HEK293T (cell line): Measurements from ENCODE around the gene GRID1.

Experiments
- CTCF ChIA-PET: fragments of 350-600 bp; formaldehyde crosslinking; extraction: SDS; loops from one replicate; lab custom pipeline; 2021; ENCODE audit warnings: antibody characterized with exemption, inconsistent platforms; lab: Yijun Ruan, JAX
- POLR2A ChIA-PET: fragments of 350-600 bp; formaldehyde crosslinking; extraction: SDS; loops from one replicate; lab custom pipeline; 2020; ENCODE audit warnings: antibody characterized with exemption, inconsistent platforms; lab: Yijun Ruan, JAX
- DNase-seq: peaks from one replicate; pipeline ENCODE4 v3.0.0; 2012; ENCODE audit warnings: mixed read lengths; ENCODE audit errors: extremely low spot score
- ARNT ChIP-seq: fragments of 450-650 bp; IDR thresholded peaks from 2 replicates; pipeline ENCODE4 v1.6.1; 2017; ENCODE audit warnings: mild to moderate bottlenecking
- BHLHE40 ChIP-seq: fragments of 450-650 bp; IDR thresholded peaks from 2 replicates; pipeline ENCODE4 v1.6.1; 2016; ENCODE audit warnings: mild to moderate bottlenecking, moderate library complexity, borderline replicate concordance
- CTBP1 ChIP-seq: fragments of 450-650 bp; IDR thresholded peaks from 2 replicates; pipeline ENCODE4 v1.6.1; 2016; ENCODE audit warnings: borderline replicate concordance
- ELF4 ChIP-seq: fragments of 450-650 bp; IDR thresholded peaks from 2 replicates; pipeline ENCODE4 v1.6.1; 2017; ENCODE audit warnings: antibody characterized with exemption
- FOXA1 ChIP-seq: fragments of 450-650 bp; IDR thresholded peaks from 2 replicates; pipeline ENCODE4 v1.6.1; 2016; ENCODE audit warnings: mild to moderate bottlenecking
- FOXK2 ChIP-seq: fragments of 450-650 bp; IDR thresholded peaks from 2 replicates; pipeline ENCODE4 v1.6.1; 2016; ENCODE audit warnings: mild to moderate bottlenecking
- FOXM1 ChIP-seq: fragments of 450-650 bp; IDR thresholded peaks from 2 replicates; pipeline ENCODE4 v1.6.1; 2017; ENCODE audit warnings: mild to moderate bottlenecking, borderline replicate concordance
- HDGF ChIP-seq: fragments of 450-650 bp; IDR thresholded peaks from 2 replicates; pipeline ENCODE4 v1.6.1; 2017; ENCODE audit warnings: antibody characterized with exemption, borderline replicate concordance
- L3MBTL2 ChIP-seq: fragments of 450-650 bp; conservative IDR thresholded peaks from 2 replicates; pipeline ENCODE4 v1.6.1; 2016; ENCODE audit warnings: mild to moderate bottlenecking
- LEF1 ChIP-seq: fragments of 450-650 bp; IDR thresholded peaks from 2 replicates; pipeline ENCODE4 v1.6.1; 2017; ENCODE audit warnings: mild to moderate bottlenecking, borderline replicate concordance
- NFRKB ChIP-seq: fragments of 450-650 bp; IDR thresholded peaks from 2 replicates; pipeline ENCODE4 v1.6.1; 2016; ENCODE audit warnings: mild to moderate bottlenecking, moderate library complexity
- SP1 ChIP-seq: fragments of 450-650 bp; IDR thresholded peaks from 2 replicates; pipeline ENCODE4 v1.6.1; 2017
- SUZ12 ChIP-seq: fragments of 450-650 bp; IDR thresholded peaks from 2 replicates; pipeline ENCODE4 v1.6.1; 2016; ENCODE audit warnings: mild to moderate bottlenecking
- TARDBP ChIP-seq: fragments of 450-650 bp; IDR thresholded peaks from 2 replicates; pipeline ENCODE4 v1.6.1; 2016
- ZNF384 ChIP-seq: fragments of 450-650 bp; IDR thresholded peaks from 2 replicates; pipeline ENCODE4 v1.6.1; 2016
- TF ChIP-seq, protein P1 (sequence below): fragments of 450-650 bp; IDR thresholded peaks from 2 replicates; pipeline ENCODE4 v1.6.1; 2016

The GRID1 gene

DNA sequence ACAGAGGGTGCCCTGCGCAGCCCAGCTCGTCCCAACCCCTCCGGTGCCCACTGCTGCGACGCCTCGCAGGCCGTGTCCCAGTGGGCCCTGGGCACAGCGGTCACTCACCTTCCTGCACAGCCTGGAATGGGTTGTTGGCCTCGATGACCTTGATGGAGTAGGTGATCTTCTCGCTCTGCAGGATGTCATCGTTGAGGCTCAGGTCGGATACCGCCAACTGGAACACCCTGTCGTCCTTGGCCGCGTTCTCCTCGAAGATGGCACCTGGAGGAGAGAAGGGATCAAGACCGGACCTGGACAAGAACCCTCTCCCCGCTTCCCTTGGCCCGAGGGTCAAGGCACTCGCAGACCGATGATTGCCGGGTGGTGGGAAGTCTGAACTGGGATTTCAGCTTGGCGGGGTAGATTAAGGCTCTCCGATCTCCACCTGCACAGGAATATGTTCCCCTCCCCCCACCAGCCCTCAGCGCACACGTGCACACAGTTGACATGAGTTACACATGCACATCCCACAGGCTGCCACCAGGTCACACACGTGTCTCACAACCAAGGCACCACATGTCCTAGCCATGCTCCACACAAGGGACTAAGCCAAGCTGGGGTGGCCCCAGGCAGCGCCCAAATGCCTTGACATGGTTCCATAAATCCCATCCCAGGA, 2.6 kb downstream of the GRID1 start:
- POLR2A ChIA-PET = no interaction called here

DNA sequence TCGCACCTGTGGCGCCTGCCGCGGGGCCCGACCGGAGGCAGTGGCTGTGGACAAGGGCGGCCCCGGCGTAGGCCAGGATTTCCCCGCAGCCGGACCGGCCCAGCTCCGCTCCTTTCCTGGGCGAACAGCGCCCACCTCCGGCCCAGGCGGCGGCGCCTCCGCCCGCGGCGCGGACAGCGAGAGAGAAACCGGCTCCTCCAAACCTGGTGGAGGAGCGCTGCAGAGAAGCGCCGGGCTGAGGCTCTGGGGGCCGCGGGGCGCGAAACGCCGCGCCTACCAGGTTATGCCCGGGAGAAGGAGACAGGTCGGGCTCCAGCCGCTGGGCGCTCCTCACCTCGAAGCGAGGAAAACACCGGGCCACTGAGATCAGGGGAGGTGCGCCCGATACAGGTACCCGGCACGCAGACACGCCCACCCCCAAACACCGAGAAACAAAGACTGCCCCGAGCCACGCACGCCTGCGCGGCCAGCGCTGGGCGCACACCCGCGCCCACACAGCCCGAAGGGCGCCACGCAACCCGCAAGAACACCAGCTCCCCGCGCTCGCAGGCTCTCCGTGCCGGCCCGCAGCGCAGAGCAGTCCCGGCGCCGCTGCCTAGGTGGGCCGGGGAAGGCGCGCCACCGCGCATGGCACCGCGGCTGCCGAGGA, 3.3 kb downstream of the GRID1 start:
- DNase-seq = no peak
- TF ChIP-seq NFRKB (no peak), ELF4 (no peak), LEF1 (no peak), FOXM1 (no peak), ZNF384 (no peak), TARDBP (no peak), ARNT (no peak), FOXK2 (no peak), L3MBTL2 (no peak), CTBP1 (no peak), FOXA1 (no peak), SUZ12 (no peak), BHLHE40 (no peak), SP1 (no peak), HDGF (no peak)
- TF ChIP-seq, protein P1, sequence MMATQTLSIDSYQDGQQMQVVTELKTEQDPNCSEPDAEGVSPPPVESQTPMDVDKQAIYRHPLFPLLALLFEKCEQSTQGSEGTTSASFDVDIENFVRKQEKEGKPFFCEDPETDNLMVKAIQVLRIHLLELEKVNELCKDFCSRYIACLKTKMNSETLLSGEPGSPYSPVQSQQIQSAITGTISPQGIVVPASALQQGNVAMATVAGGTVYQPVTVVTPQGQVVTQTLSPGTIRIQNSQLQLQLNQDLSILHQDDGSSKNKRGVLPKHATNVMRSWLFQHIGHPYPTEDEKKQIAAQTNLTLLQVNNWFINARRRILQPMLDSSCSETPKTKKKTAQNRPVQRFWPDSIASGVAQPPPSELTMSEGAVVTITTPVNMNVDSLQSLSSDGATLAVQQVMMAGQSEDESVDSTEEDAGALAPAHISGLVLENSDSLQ = no peak
- CTCF ChIA-PET = interaction anchor here (0.6 kb wide), 1 partner anchor 17 kb away, joined by 3 read pairs; no protein-coding TSS in a partner anchor
- POLR2A ChIA-PET = no interaction called here

More for the DNA sequence above, 2.6 kb downstream of the GRID1 start:
- TF ChIP-seq HDGF (no peak), ARNT (no peak), TARDBP (no peak), LEF1 (no peak), BHLHE40 (no peak), L3MBTL2 (no peak), FOXA1 (no peak), FOXK2 (no peak), FOXM1 (no peak), ELF4 (no peak), ZNF384 (no peak), NFRKB (no peak), SP1 (no peak), CTBP1 (no peak), SUZ12 (no peak)
- TF ChIP-seq, protein P1 = no peak
- CTCF ChIA-PET = interaction anchor here (0.9 kb wide), 1 partner anchor 14 kb away, joined by 3 read pairs; no protein-coding TSS in a partner anchor
- DNase-seq = no peak

DNA sequence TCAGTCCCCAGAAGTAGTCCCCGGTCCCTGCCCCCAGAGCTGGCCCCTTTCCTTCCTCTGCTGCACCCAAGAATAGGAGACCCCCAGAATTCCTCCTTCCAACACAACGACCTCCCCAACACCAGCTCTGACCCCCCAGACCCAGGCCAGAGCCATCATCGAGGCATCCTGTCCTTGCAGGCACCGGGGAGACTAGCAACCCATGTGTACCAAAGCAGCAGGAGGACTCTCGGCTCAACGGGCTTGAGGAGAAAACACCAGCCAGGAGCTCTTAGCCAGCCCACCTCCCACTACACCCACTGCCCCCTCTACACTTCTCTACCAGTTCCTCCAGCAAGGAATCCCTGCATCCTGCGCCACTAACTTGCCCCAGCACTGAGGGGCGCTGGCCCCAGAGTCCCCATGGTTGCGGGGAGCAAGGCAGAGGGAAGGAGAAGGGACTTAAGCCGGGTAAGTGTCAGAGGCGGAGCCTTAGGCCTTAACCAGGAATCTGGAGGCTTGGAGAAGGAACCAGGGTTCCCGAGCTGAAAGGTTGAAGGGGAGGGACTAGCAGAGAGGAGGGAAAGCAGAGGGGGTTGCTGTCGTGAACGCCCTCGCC, 3.9 kb downstream of the GRID1 start:
- DNase-seq = no peak
- TF ChIP-seq FOXA1 (no peak), FOXK2 (no peak), FOXM1 (no peak), BHLHE40 (no peak), ELF4 (no peak), CTBP1 (no peak), HDGF (no peak)
- CTCF ChIA-PET = interaction anchor here (0.6 to 1.1 kb wide), 2 partner anchors 12 to 16 kb away, joined by 3 to 4 read pairs; no protein-coding TSS in a partner anchor
- POLR2A ChIA-PET = no interaction called here

DNA sequence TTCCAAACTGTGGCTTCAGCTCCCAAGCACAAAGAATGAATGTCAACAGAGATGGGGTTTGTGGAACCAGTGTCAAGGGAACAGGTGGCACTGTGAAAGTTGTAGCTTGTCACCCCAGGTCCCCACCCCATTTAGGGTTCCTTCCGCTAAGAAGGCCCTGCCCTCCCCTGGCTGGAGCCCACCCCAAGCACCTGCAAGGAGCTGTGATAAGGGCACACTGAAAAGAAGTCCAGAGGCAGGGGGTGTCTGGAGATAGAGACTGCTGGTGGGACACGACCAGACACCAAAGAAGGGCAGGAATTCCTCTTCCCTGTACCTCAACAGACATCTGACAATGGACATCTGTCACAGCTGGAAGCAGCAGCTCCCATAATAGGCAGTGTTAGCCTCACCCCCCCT, 4.5 kb downstream of the GRID1 start:
- DNase-seq = no peak
- POLR2A ChIA-PET = no interaction called here
- no peak for TF ChIP-seq FOXK2
- TF ChIP-seq FOXA1 = no peak
- TF ChIP-seq HDGF = no peak
- TF ChIP-seq LEF1 = no peak
- no peak for TF ChIP-seq ARNT
- no peak for TF ChIP-seq FOXM1
- no peak for TF ChIP-seq L3MBTL2
- TF ChIP-seq BHLHE40 = no peak
- TF ChIP-seq SP1 = no peak
- TF ChIP-seq NFRKB = no peak
- TF ChIP-seq ELF4 = no peak
- no peak for TF ChIP-seq CTBP1
- TF ChIP-seq, protein P1 = no peak
- TF ChIP-seq TARDBP = no peak
- TF ChIP-seq SUZ12 = no peak
- no peak for TF ChIP-seq ZNF384
- CTCF ChIA-PET = interaction anchor here (1.1 to 1.5 kb wide), 3 partner anchors 10 to 13 kb away, joined by 3 to 5 read pairs (median 4); no protein-coding TSS in a partner anchor
